Liver (tissue), 9 donors: Measurements from ENCODE around the gene MEIS1. TPM values are rescaled to one million over a fixed set of nuclear protein-coding genes. Genes with fewer than 3 reads are reported as not detected.

ENCODE experiments used
- DNase-seq: peaks from one replicate; pipeline ENCODE4 v3.0.0-alpha.2; 2017; ENCODE audit warnings: low spot score
- H3K27ac ChIP-seq, 2 donors: one replicate each; pipeline ENCODE4 v1.7.0; 2013; ENCODE audit warnings: inconsistent platforms in 2 of 2, low read length in 2 of 2, control low read depth in 1 of 2, low read depth in 1 of 2, mild to moderate bottlenecking in 1 of 2
- H3K27me3 ChIP-seq, 4 donors: one replicate each; pipeline versions ENCODE4 v1.6.1 to v1.7.0; 2013; ENCODE audit warnings: low read length in 3 of 4, inconsistent platforms in 1 of 4, mild to moderate bottlenecking in 1 of 4, moderate library complexity in 1 of 4; ENCODE audit not compliant: control insufficient read depth in 4 of 4, insufficient read depth in 4 of 4
- H3K36me3 ChIP-seq, 4 donors: one replicate each; pipeline versions ENCODE4 v1.6.1 to v1.7.0; 2013; ENCODE audit warnings: low read length in 3 of 4, mild to moderate bottlenecking in 3 of 4, low read depth in 1 of 4, moderate library complexity in 1 of 4; ENCODE audit not compliant: control insufficient read depth in 4 of 4, insufficient read depth in 3 of 4
- H3K4me1 ChIP-seq, 4 donors: one replicate each; pipeline versions ENCODE4 v1.6.1 to v1.7.0; 2013; ENCODE audit warnings: low read length in 3 of 4, mild to moderate bottlenecking in 3 of 4, moderate library complexity in 1 of 4; ENCODE audit not compliant: control insufficient read depth in 4 of 4, insufficient read depth in 4 of 4
- H3K4me3 ChIP-seq, 3 donors: one replicate each; pipeline versions ENCODE4 v1.6.1 to v1.7.0; 2013; ENCODE audit warnings: low read length in 3 of 3, control low read depth in 1 of 3, low read depth in 1 of 3, mild to moderate bottlenecking in 1 of 3
- H3K9ac ChIP-seq, 2 donors: one replicate each; pipeline ENCODE4 v1.7.0; 2013; ENCODE audit warnings: low read length in 2 of 2, mild to moderate bottlenecking in 2 of 2, moderate library complexity in 2 of 2, control low read depth in 1 of 2, low read depth in 1 of 2
- H3K9me3 ChIP-seq, 4 donors: one replicate each; pipeline versions ENCODE4 v1.6.1 to v1.7.0; 2013; ENCODE audit warnings: low read length in 3 of 4; ENCODE audit not compliant: control insufficient read depth in 4 of 4
- CTCF ChIP-seq: fragments of 150-350 bp; IDR thresholded peaks from 2 replicates; pipeline ENCODE4 v1.5.1; 2017; ENCODE audit warnings: improper control_type of control experiment, low read depth, low read length; ENCODE audit not compliant: missing input control
- EGR1 ChIP-seq, 2 donors: IDR thresholded peaks; 2 replicates each; pipeline ENCODE4 v1.6.1; 2016 to 2018; ENCODE audit warnings: antibody characterized with exemption in 2 of 2, low read depth in 2 of 2
- FOXA1 ChIP-seq: IDR thresholded peaks from 2 replicates; pipeline ENCODE4 v1.6.1; 2016; ENCODE audit warnings: antibody characterized with exemption
- GABPA ChIP-seq, 2 donors: IDR thresholded peaks in 1 of 2; conservative IDR thresholded peaks in 1 of 2; 2 replicates each; pipeline ENCODE4 v1.6.1; 2016; ENCODE audit warnings: antibody characterized with exemption in 2 of 2, mild to moderate bottlenecking in 1 of 2, moderate library complexity in 1 of 2
- HNF4A ChIP-seq, 2 donors: conservative IDR thresholded peaks; 2 replicates each; pipeline ENCODE4 v1.6.1; 2016; ENCODE audit warnings: antibody characterized with exemption in 2 of 2, mild to moderate bottlenecking in 2 of 2
- JUND ChIP-seq, 2 donors: IDR thresholded peaks; 2 replicates each; pipeline ENCODE4 v1.6.1; 2016; ENCODE audit warnings: antibody characterized with exemption in 2 of 2
- MAX ChIP-seq: IDR thresholded peaks from 2 replicates; pipeline ENCODE4 v1.6.1; 2016; ENCODE audit warnings: antibody characterized with exemption
- NR2F2 ChIP-seq: IDR thresholded peaks from 2 replicates; pipeline ENCODE4 v1.6.1; 2016; ENCODE audit warnings: antibody characterized with exemption
- RAD21 ChIP-seq, 2 donors: IDR thresholded peaks; 2 replicates each; pipeline ENCODE4 v1.6.1; 2016; ENCODE audit warnings: antibody characterized with exemption in 2 of 2, mild to moderate bottlenecking in 2 of 2
- RXRA ChIP-seq, 2 donors: IDR thresholded peaks; 2 replicates each; pipeline ENCODE4 v1.6.1; 2017 to 2018; ENCODE audit warnings: antibody characterized with exemption in 2 of 2, mild to moderate bottlenecking in 1 of 2
- SP1 ChIP-seq: IDR thresholded peaks from 2 replicates; pipeline ENCODE4 v1.6.1; 2018; ENCODE audit warnings: antibody characterized with exemption, mild to moderate bottlenecking
- TAF1 ChIP-seq: conservative IDR thresholded peaks from 2 replicates; pipeline ENCODE4 v1.6.1; 2016; ENCODE audit warnings: antibody characterized with exemption, mild to moderate bottlenecking
- WGBS: extraction: QIAGEN DNeasy Blood & Tissue Kit; methylation state at CpG from one replicate; pipeline ENCODE4 v1.1.7; 2013; 5-methylcytosine and 5-hydroxymethylcytosine counted together
- polyA plus RNA-seq, 2 donors: library from polyadenylated mRNA; stranded (reverse) in 1 of 2; unstranded in 1 of 2; fragments of 200-250 nt in 1 of 2; fragments of >200 nt in 1 of 2; fragmentation: Nextera tagmentation in 1 of 2; extraction: Ambion mirVana in 1 of 2; gene quantifications; one replicate each; pipeline versions ENCODE4 v1.2.1 to v1.2.3, GENCODE V29; 2013 to 2015
- total RNA-seq, 2 donors: library from RNA; depleted of rRNA; stranded (reverse); fragments of >200 nt; gene quantifications; one replicate each; pipeline ENCODE4 v1.2.3, GENCODE V29; 2014
- TF ChIP-seq, protein P1 (sequence below): IDR thresholded peaks from 2 replicates; pipeline ENCODE4 v1.6.1; 2016; ENCODE audit warnings: antibody characterized with exemption
- TF ChIP-seq, protein P2 (sequence below): IDR thresholded peaks from 2 replicates; pipeline ENCODE4 v1.6.1; 2016; ENCODE audit warnings: antibody characterized with exemption, mild to moderate bottlenecking
- donor health status: healthy.
- donor health status: healthy.
- donor health status: healthy.
- donor health status: healthy.
- donor health status: healthy.

The MEIS1 gene
- total and polyA plus RNA-seq, 4 donors = 1.6 to 8.6 (median 5.5) TPM

- H3K9me3 ChIP-seq = no peaks in the 10 kb centered on the region
- H3K9ac ChIP-seq = no peak overlapping the region
- H3K27ac ChIP-seq = peak overlapping the region in 1 of 2 donors; percentile 20
- H3K4me1 ChIP-seq = peaks cover 0 to 3% (median 0%) of the 10 kb centered on the region in 4 donors
- peak overlapping the region in 1 of 3 donors; percentile 6 for H3K4me3 ChIP-seq
- DNase-seq = no peak
- TF ChIP-seq CTCF = no peak
- no peak for TF ChIP-seq GABPA (IDR thresholded peaks at IDR 0.05 in 1 of 2, conservative IDR thresholded peaks at IDR 0.05 in 1 of 2)
- TF ChIP-seq HNF4A (conservative IDR thresholded peaks at IDR 0.05) = no peak
- TF ChIP-seq RXRA (IDR thresholded peaks at IDR 0.05) = no peak
- TF ChIP-seq, protein P1, sequence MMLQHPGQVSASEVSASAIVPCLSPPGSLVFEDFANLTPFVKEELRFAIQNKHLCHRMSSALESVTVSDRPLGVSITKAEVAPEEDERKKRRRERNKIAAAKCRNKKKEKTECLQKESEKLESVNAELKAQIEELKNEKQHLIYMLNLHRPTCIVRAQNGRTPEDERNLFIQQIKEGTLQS = no peak
- TF ChIP-seq EGR1 (IDR thresholded peaks at IDR 0.05; ENCODE audit: low read depth in 2 of 2) = no peak
- TF ChIP-seq RAD21 (IDR thresholded peaks at IDR 0.05) = no peak
- no peak for TF ChIP-seq TAF1
- TF ChIP-seq FOXA1 = no peak
- no peak for TF ChIP-seq NR2F2
- peaks cover 0 to 8% (median 2%) of the 10 kb centered on the region in 4 donors for H3K36me3 ChIP-seq
- WGBS = 67% methylated on average over 33 of the region's 33 CpGs
- H3K27me3 ChIP-seq = no peaks in the 10 kb centered on the region
Measured at GRCh38 chr2:66443979-66444861, 9.3 kb downstream of the MEIS1 start.

DNA sequence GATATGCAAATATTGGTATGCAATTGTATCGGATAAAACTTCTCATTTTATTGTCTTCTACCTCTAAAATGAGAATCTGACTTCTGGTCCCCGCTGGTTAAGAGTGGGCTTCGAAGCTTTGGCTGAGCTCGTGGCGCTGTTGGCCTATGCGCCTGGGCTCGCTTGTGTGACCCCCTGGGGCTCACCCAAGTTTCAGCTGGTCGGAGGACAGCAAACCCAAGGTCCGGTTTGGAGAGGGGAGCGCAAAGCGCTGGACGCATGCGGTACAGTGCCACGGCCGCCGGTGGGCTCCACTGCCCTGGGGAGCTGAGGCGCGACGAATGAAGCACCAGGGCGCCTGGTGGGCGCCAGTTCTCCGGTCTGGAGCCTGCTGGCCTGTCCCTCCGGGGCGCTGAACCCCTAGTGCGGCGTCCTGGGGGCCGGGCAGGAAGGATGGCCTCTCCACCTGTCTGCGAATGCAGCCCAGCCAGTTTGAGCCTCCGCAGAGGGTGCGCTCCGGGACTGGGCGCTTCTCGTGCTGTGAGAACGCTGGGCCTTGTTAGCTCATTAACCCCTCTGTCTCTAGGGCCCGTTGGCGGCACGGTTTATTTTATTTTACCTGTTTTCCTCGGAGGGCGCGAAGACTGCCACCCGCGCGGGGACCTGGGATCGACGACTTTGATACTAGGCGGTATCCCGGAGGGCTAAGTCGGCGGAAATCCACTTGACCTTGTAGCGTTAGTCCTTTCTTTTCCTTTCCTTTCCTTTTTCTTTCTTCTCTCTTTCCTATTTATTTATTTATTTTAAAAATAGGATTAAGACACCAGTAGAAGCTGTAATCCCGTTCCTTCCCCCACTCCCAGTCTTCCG lies 10.4 kb downstream of the MEIS1 start:
- Histone ChIP-seq H3K9me3 (no peaks in the 10 kb centered on the region), H3K27ac (peak overlapping the region; percentile 71 to 72), H3K4me3 (peak overlapping the region in 1 of 3 donors; percentile 33), H3K9ac (no peak overlapping the region), H3K4me1 (no peaks in the 10 kb centered on the region), H3K36me3 (peaks cover 0 to 8% (median 0%) of the 10 kb centered on the region in 4 donors), H3K27me3 (no peaks in the 10 kb centered on the region)
- no peak for TF ChIP-seq CTCF
- TF ChIP-seq, protein P2, sequence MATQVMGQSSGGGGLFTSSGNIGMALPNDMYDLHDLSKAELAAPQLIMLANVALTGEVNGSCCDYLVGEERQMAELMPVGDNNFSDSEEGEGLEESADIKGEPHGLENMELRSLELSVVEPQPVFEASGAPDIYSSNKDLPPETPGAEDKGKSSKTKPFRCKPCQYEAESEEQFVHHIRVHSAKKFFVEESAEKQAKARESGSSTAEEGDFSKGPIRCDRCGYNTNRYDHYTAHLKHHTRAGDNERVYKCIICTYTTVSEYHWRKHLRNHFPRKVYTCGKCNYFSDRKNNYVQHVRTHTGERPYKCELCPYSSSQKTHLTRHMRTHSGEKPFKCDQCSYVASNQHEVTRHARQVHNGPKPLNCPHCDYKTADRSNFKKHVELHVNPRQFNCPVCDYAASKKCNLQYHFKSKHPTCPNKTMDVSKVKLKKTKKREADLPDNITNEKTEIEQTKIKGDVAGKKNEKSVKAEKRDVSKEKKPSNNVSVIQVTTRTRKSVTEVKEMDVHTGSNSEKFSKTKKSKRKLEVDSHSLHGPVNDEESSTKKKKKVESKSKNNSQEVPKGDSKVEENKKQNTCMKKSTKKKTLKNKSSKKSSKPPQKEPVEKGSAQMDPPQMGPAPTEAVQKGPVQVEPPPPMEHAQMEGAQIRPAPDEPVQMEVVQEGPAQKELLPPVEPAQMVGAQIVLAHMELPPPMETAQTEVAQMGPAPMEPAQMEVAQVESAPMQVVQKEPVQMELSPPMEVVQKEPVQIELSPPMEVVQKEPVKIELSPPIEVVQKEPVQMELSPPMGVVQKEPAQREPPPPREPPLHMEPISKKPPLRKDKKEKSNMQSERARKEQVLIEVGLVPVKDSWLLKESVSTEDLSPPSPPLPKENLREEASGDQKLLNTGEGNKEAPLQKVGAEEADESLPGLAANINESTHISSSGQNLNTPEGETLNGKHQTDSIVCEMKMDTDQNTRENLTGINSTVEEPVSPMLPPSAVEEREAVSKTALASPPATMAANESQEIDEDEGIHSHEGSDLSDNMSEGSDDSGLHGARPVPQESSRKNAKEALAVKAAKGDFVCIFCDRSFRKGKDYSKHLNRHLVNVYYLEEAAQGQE = no peak
- no peak for TF ChIP-seq TAF1
- TF ChIP-seq EGR1 (IDR thresholded peaks at IDR 0.05; ENCODE audit: low read depth in 2 of 2) = no peak
- TF ChIP-seq NR2F2 = no peak
- TF ChIP-seq SP1 = no peak
- no peak for TF ChIP-seq HNF4A (conservative IDR thresholded peaks at IDR 0.05)
- no peak for TF ChIP-seq MAX
- no peak for TF ChIP-seq FOXA1
- TF ChIP-seq GABPA (IDR thresholded peaks at IDR 0.05 in 1 of 2, conservative IDR thresholded peaks at IDR 0.05 in 1 of 2) = no peak
- no peak for TF ChIP-seq JUND (IDR thresholded peaks at IDR 0.05)
- WGBS = 63% methylated on average over 52 of the region's 52 CpGs
- DNase-seq = no peak
